HG03469 (cell line): ENCODE results near the gene UNK.
"Not testable (repeated sequence)": the region's sequence is repeated elsewhere in the genome, so short reads cannot be mapped to it uniquely, and the experiment has no call there.

Experiments
- ATAC-seq: cut with Tn5 transposase; IDR thresholded peaks from one replicate; pipeline ENCODE4 v1.9.1; 2021; ENCODE audit warnings: mild to moderate bottlenecking, moderate library complexity, moderate number of reproducible peaks; ENCODE audit not compliant: unreplicated experiment

UNK gene

GRCh38 chr17:75868730-75869281, 84.2 kb downstream of the UNK start:
- ATAC-seq, result not testable (repeated sequence)

- ATAC-seq, result no peak
Observed at GRCh38 chr17:75869282-75870141, 84.9 kb downstream of the UNK start.

- ATAC-seq, result not testable (repeated sequence)
Observed at GRCh38 chr17:75870228-75870627, 85.6 kb downstream of the UNK start.

GRCh38 chr17:75872434-75873351, 88.1 kb downstream of the UNK start:
- ATAC-seq, result no peak

GRCh38 chr17:75873587-75874322, 89.1 kb downstream of the UNK start:
- no peak for ATAC-seq

GRCh38 chr17:75874323-75875181, 89.9 kb downstream of the UNK start:
- ATAC-seq, result no peak
